SU-DHL-6 (cell line): ENCODE data around the gene CCDC110.
A peak's percentile ranks its signal among the peaks of the same experiment; 100 is the strongest.

Experiments used
- H2AFZ ChIP-seq: fragments of 200-600 bp; sonication (generic); 2 replicates; pipeline ENCODE4 v1.6.1; 2014; ENCODE audit warnings: low read depth, mild to moderate bottlenecking, moderate library complexity, mixed read lengths, antibody characterized with exemption, low read length; ENCODE audit not compliant: severe bottlenecking
- H3F3A ChIP-seq: fragments of 200-600 bp; shearing (Covaris generic); 2 replicates; pipeline ENCODE4 v1.6.0; 2016; ENCODE audit warnings: antibody characterized with exemption, mild to moderate bottlenecking; ENCODE audit not compliant: insufficient read depth
- H3K27ac ChIP-seq: fragments of 200-600 bp; sonication (generic); 2 replicates; pipeline ENCODE4 v1.5.1; 2016; ENCODE audit warnings: low read depth, mild to moderate bottlenecking, low read length, moderate library complexity, mixed read lengths
- H3K27me3 ChIP-seq: fragments of 200-600 bp; sonication (generic), shearing (Covaris generic); 2 replicates; pipeline ENCODE4 v1.6.0; 2014; ENCODE audit warnings: mild to moderate bottlenecking, low read length
- H3K36me3 ChIP-seq: fragments of 200-600 bp; sonication (generic); 2 replicates; pipeline ENCODE4 v1.6.1; 2014; ENCODE audit warnings: mild to moderate bottlenecking, low read length, mixed read lengths
- H3K4me2 ChIP-seq: fragments of 300-600, 200-600 bp; shearing (Covaris generic), sonication (generic); 2 replicates; pipeline ENCODE4 v1.6.0; 2014; ENCODE audit warnings: low read length, low read depth, mild to moderate bottlenecking; ENCODE audit not compliant: poor library complexity, severe bottlenecking
- H3K4me3 ChIP-seq: fragments of 200-600 bp; sonication (generic); 2 replicates; pipeline ENCODE4 v1.5.1; 2014; ENCODE audit warnings: antibody characterized with exemption, low read length, mild to moderate bottlenecking, mixed read lengths; ENCODE audit not compliant: insufficient read depth, poor library complexity, severe bottlenecking
- H3K79me2 ChIP-seq: fragments of 200-600 bp; sonication (generic); 2 replicates; pipeline ENCODE4 v1.6.1; 2014; ENCODE audit warnings: mild to moderate bottlenecking, low read length, moderate library complexity; ENCODE audit not compliant: insufficient read depth
- H3K9ac ChIP-seq: fragments of 200-600 bp; sonication (generic); 2 replicates; pipeline ENCODE4 v1.7.0; 2014; ENCODE audit warnings: mild to moderate bottlenecking, low read length
- H3K9me2 ChIP-seq: fragments of 200-600 bp; sonication (generic); replicated peaks from 2 replicates; pipeline ENCODE4 v1.6.1; 2014; ENCODE audit warnings: low read length; ENCODE audit not compliant: insufficient read depth
- H3K9me3 ChIP-seq: fragments of 200-600 bp; sonication (generic); 2 replicates; pipeline ENCODE4 v1.6.1; 2014; ENCODE audit warnings: low read length, mixed read lengths; ENCODE audit not compliant: insufficient read depth
- H4K20me1 ChIP-seq: fragments of 200-600 bp; sonication (generic); 2 replicates; pipeline ENCODE4 v1.6.1; 2014; ENCODE audit warnings: low read depth, mild to moderate bottlenecking, antibody characterized with exemption, low read length, moderate library complexity, mixed read lengths
- CTCF ChIP-seq: fragments of 200-600 bp; sonication (generic); IDR thresholded peaks from one replicate; pipeline ENCODE4 v1.5.1; 2017; ENCODE audit warnings: antibody characterized with exemption, mild to moderate bottlenecking, low read length, moderate library complexity; ENCODE audit not compliant: insufficient read depth, poor library complexity, severe bottlenecking
- EZH2phosphoT487 ChIP-seq: fragments of 200-600 bp; sonication (generic), shearing (Covaris generic); conservative IDR thresholded peaks from 2 replicates; pipeline ENCODE4 v1.6.1; 2018; ENCODE audit warnings: mild to moderate bottlenecking, antibody characterized with exemption, low read length, moderate library complexity, mixed read lengths

CCDC110 gene

GRCh38 chr4:185424905-185425646 is 46.5 kb downstream of the CCDC110 start:
- TF ChIP-seq EZH2phosphoT487, result no peak
- Histone ChIP-seq H4K20me1 (no peaks in the 10 kb centered on the region), H3K36me3 (peaks cover 7% of the 10 kb centered on the region; the same call in 1 of the 2 replicates), H3K4me3 (peak overlapping the region; percentile 75), H3F3A (no peaks in the 10 kb centered on the region), H3K79me2 (no peaks in the 10 kb centered on the region), H3K27ac (no peak overlapping the region), H3K27me3 (no peaks in the 10 kb centered on the region), H3K9ac (peak overlapping the region; percentile 72), H3K4me2 (peak overlapping the region; percentile 72), H3K9me3 (no peaks in the 10 kb centered on the region), H2AFZ (peak overlapping the region; percentile 93), H3K9me2 (no peaks in the 10 kb centered on the region)

GRCh38 chr4:185421366-185422124 is 50.0 kb downstream of the CCDC110 start:
- H3K36me3 ChIP-seq, result peaks cover 11% of the 10 kb centered on the region; the same call in 1 of the 2 replicates

GRCh38 chr4:185416955-185417354 is 54.6 kb downstream of the CCDC110 start:
- TF ChIP-seq CTCF, result no peak
- no peak for TF ChIP-seq EZH2phosphoT487
- Histone ChIP-seq H3K27ac (no peak overlapping the region), H3K4me3 (no peak overlapping the region), H3K9ac (no peak overlapping the region), H4K20me1 (no peaks in the 10 kb centered on the region), H2AFZ (no peak overlapping the region), H3K79me2 (no peaks in the 10 kb centered on the region), H3K9me3 (no peaks in the 10 kb centered on the region), H3F3A (no peaks in the 10 kb centered on the region), H3K4me2 (no peak overlapping the region), H3K36me3 (peaks cover 29% of the 10 kb centered on the region), H3K9me2 (no peaks in the 10 kb centered on the region), H3K27me3 (no peaks in the 10 kb centered on the region)

More at GRCh38 chr4:185421366-185422124, 50.0 kb downstream of the CCDC110 start:
- H3K9me3 ChIP-seq, result no peaks in the 10 kb centered on the region
- no peak overlapping the region for H3K4me2 ChIP-seq
- H2AFZ ChIP-seq, result no peak overlapping the region
- H3K4me3 ChIP-seq, result no peak overlapping the region
- no peaks in the 10 kb centered on the region for H3K79me2 ChIP-seq
- H3K27ac ChIP-seq, result no peak overlapping the region
- H3K9ac ChIP-seq, result no peak overlapping the region
- H3K9me2 ChIP-seq, result no peaks in the 10 kb centered on the region
- no peaks in the 10 kb centered on the region for H4K20me1 ChIP-seq
- no peaks in the 10 kb centered on the region for H3F3A ChIP-seq
- TF ChIP-seq EZH2phosphoT487 (no peak), CTCF (no peak)
- no peaks in the 10 kb centered on the region for H3K27me3 ChIP-seq

- no peaks in the 10 kb centered on the region for H3K9me3 ChIP-seq
- H3K36me3 ChIP-seq, result peaks cover 21% of the 10 kb centered on the region
- no peak overlapping the region for H3K9ac ChIP-seq
- H3K27ac ChIP-seq, result no peak overlapping the region
- H2AFZ ChIP-seq, result no peak overlapping the region
- H3K4me2 ChIP-seq, result no peak overlapping the region
- no peak overlapping the region for H3K4me3 ChIP-seq
- H4K20me1 ChIP-seq, result no peaks in the 10 kb centered on the region
- no peaks in the 10 kb centered on the region for H3K27me3 ChIP-seq
- TF ChIP-seq EZH2phosphoT487 (no peak), CTCF (no peak)
- H3K79me2 ChIP-seq, result no peaks in the 10 kb centered on the region
- H3K9me2 ChIP-seq, result no peaks in the 10 kb centered on the region
- 0 out of 2 replicates have a peak, but pooled peaks cover 7% of the 10 kb centered on the region for H3F3A ChIP-seq
These were observed 59.1 kb downstream of the CCDC110 start for GRCh38 chr4:185412412-185412811.
